DND-41 (cell line): ENCODE data around the gene HLTF.

ENCODE experiments used
- ATAC-seq: fragments of 200-7000 bp; cut with Tn5 transposase; 3 replicates; pipeline ENCODE4 v1.9.1; 2021; ENCODE audit warnings: low read depth; ENCODE audit not compliant: insufficient read depth
- DNase-seq: peaks from one replicate; pipeline ENCODE4 v3.0.0-alpha.2; 2020
- H2AFZ ChIP-seq: 2 replicates; pipeline ENCODE4 v1.6.0; 2012; ENCODE audit warnings: low read depth, low read length
- H3K27ac ChIP-seq: 2 replicates; pipeline ENCODE4 v1.5.1; 2012; ENCODE audit warnings: low read length, inconsistent platforms
- H3K27me3 ChIP-seq: fragments of 200-600 bp; sonication (generic); 2 replicates; pipeline ENCODE4 v1.6.0; 2012; ENCODE audit warnings: low read length, mild to moderate bottlenecking, inconsistent platforms; ENCODE audit not compliant: insufficient read depth, poor library complexity
- H3K36me3 ChIP-seq: 2 replicates; pipeline ENCODE4 v1.5.1; 2012; ENCODE audit warnings: low read length, inconsistent platforms; ENCODE audit not compliant: insufficient read depth
- H3K4me1 ChIP-seq: 2 replicates; pipeline ENCODE4 v1.5.1; 2012; ENCODE audit warnings: mild to moderate bottlenecking, low read length; ENCODE audit not compliant: insufficient read depth
- H3K4me2 ChIP-seq: 2 replicates; pipeline ENCODE4 v1.6.0; 2012; ENCODE audit warnings: mild to moderate bottlenecking, moderate library complexity, low read length, inconsistent platforms; ENCODE audit not compliant: insufficient read depth
- H3K4me3 ChIP-seq, 2 experiments: fragments of 200-600 bp in 1 of 2; shearing (Covaris generic) in 1 of 2; 2 replicates each; pipeline ENCODE4 v1.5.1; 2012 to 2016; ENCODE audit warnings: inconsistent platforms in 2 of 2, low read length in 2 of 2, mild to moderate bottlenecking in 2 of 2, low read depth in 1 of 2, moderate library complexity in 1 of 2
- H3K79me2 ChIP-seq: 2 replicates; pipeline ENCODE4 v1.6.0; 2012; ENCODE audit warnings: low read length, inconsistent platforms; ENCODE audit not compliant: insufficient read depth
- H3K9ac ChIP-seq: 2 replicates; pipeline ENCODE4 v1.6.0; 2012; ENCODE audit warnings: low read depth, mild to moderate bottlenecking, inconsistent platforms, low read length, moderate library complexity
- H3K9me3 ChIP-seq: 2 replicates; pipeline ENCODE4 v1.5.1; 2012; ENCODE audit warnings: low read length, moderate library complexity, mild to moderate bottlenecking, inconsistent platforms; ENCODE audit not compliant: insufficient read depth, severe bottlenecking
- H4K20me1 ChIP-seq: 2 replicates; pipeline ENCODE4 v1.6.0; 2012; ENCODE audit warnings: low read length; ENCODE audit not compliant: insufficient read depth
- EZH2 ChIP-seq: IDR thresholded peaks from 3 replicates; pipeline ENCODE4 v1.6.1; 2012; ENCODE audit warnings: borderline replicate concordance, low read depth, mild to moderate bottlenecking, moderate library complexity, low read length, inconsistent platforms; ENCODE audit not compliant: severe bottlenecking
- TF ChIP-seq, protein P1 (sequence below): IDR thresholded peaks from 2 replicates; pipeline ENCODE4 v1.5.1; 2012; ENCODE audit warnings: borderline replicate concordance, low read length, moderate library complexity, mild to moderate bottlenecking; ENCODE audit not compliant: poor library complexity, severe bottlenecking; ENCODE audit errors: extremely low read depth

Gene HLTF

DNA sequence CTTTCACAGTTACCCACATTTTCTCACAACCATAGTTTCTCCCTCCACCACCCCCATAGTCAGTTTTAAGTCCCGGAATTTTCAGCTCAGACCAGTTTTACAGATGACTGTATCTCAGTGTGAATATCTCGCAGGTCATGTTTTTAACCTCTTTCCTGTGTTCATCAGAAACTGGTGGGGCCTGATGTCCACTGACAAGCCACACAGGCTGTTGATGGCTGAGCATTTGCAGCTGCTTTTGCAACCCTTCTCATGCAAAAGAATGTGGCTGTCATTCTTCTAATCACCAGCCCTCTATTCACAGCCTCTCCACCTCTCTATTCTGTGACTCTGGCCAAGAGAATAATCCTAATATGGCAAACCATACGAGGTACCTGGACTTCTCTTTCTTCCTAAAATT is 86.5 kb downstream of the HLTF start:
- H3K4me1 ChIP-seq = 0 out of 2 replicates have a peak, but pooled peaks cover 3% of the 10 kb centered on the region
- no peak overlapping the region for H3K4me2 ChIP-seq
- H3K4me3 ChIP-seq = no peak overlapping the region
- no peaks in the 10 kb centered on the region for H3K79me2 ChIP-seq
- no peaks in the 10 kb centered on the region for H3K9me3 ChIP-seq
- no peak overlapping the region for H3K27ac ChIP-seq
- no peaks in the 10 kb centered on the region for H3K27me3 ChIP-seq
- no peak for ATAC-seq
- no peaks in the 10 kb centered on the region for H4K20me1 ChIP-seq
- H2AFZ ChIP-seq = no peak overlapping the region
- DNase-seq = no peak
- H3K9ac ChIP-seq = no peak overlapping the region
- H3K36me3 ChIP-seq = no peaks in the 10 kb centered on the region
- no peak for TF ChIP-seq EZH2
- TF ChIP-seq, protein P1, sequence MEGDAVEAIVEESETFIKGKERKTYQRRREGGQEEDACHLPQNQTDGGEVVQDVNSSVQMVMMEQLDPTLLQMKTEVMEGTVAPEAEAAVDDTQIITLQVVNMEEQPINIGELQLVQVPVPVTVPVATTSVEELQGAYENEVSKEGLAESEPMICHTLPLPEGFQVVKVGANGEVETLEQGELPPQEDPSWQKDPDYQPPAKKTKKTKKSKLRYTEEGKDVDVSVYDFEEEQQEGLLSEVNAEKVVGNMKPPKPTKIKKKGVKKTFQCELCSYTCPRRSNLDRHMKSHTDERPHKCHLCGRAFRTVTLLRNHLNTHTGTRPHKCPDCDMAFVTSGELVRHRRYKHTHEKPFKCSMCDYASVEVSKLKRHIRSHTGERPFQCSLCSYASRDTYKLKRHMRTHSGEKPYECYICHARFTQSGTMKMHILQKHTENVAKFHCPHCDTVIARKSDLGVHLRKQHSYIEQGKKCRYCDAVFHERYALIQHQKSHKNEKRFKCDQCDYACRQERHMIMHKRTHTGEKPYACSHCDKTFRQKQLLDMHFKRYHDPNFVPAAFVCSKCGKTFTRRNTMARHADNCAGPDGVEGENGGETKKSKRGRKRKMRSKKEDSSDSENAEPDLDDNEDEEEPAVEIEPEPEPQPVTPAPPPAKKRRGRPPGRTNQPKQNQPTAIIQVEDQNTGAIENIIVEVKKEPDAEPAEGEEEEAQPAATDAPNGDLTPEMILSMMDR = no peak

DNA sequence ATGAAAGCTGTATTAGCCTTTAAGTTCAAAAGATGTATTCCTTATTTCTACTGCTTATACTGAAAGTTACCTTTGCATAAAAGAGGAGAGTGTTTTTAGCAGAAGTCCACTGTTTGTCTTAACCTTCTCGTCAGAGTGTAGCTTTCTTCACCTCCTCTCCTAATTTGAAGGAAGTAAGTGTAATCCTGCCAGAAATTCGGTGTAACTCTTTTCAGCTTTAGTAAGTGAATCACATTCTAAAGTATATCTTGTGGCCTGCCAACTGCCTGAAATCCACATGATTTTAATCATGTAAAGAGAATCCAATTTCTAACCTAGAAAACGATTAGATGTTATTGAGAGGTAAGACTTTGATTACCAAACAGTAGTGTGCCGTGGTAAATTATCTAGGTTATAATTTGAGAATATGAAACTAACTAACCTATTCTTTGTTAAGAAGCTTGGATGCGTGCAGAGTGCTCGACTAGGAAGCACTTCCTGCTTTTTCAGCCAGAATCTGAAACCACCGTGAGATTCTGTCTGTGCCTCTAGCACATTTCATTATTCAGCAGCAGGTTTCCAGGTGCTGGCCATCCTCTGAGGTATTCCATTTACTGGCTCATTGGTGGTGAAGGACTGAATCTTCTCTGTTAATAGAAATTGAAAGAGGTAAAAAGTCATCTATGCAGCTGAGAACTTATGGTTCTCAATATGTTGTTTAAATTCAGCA is 87.5 kb downstream of the HLTF start:
- Histone ChIP-seq H4K20me1 (no peaks in the 10 kb centered on the region), H3K9ac (no peak overlapping the region), H3K9me3 (no peaks in the 10 kb centered on the region), H3K36me3 (no peaks in the 10 kb centered on the region), H2AFZ (peak overlapping the region; percentile 41; the same call in 1 of the 2 replicates), H3K27ac (no peak overlapping the region), H3K4me1 (0 out of 2 replicates have a peak, but pooled peaks cover 3% of the 10 kb centered on the region), H3K4me2 (no peak overlapping the region), H3K27me3 (no peaks in the 10 kb centered on the region), H3K4me3 (no peak overlapping the region), H3K79me2 (no peaks in the 10 kb centered on the region)
- peak; percentile 74 for ATAC-seq
- DNase-seq = peak; percentile 23
- TF ChIP-seq EZH2 = no peak
- TF ChIP-seq, protein P1 = no peak

DNA sequence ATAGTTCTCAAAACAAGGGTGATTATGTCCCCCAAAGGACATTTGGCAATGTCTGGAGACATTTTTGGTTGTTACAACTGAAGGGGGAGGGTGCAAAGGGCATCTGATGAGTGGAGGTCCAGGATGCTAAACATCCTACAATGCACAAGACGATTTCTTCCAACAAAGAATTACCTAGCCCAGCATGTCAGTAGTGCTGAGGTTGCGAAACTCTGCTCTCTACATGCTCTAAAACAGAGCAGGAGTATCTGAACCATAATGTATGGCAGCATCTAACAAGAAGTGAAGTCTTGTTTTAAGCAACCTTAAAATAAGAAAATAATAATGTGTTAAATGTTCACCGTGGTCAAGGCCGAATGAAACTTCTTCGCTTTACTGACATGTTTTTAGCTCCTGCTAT is 88.0 kb downstream of the HLTF start:
- H3K4me2 ChIP-seq = no peak overlapping the region
- ATAC-seq (no peak), DNase-seq (no peak)
- TF ChIP-seq, protein P1 = no peak
- no peak for TF ChIP-seq EZH2
- no peaks in the 10 kb centered on the region for H3K27me3 ChIP-seq
- no peaks in the 10 kb centered on the region for H3K79me2 ChIP-seq
- no peak overlapping the region for H3K4me3 ChIP-seq
- H2AFZ ChIP-seq = peak overlapping the region; percentile 41; the same call in 1 of the 2 replicates
- H3K27ac ChIP-seq = no peak overlapping the region
- H3K9me3 ChIP-seq = no peaks in the 10 kb centered on the region
- no peaks in the 10 kb centered on the region for H3K36me3 ChIP-seq
- H4K20me1 ChIP-seq = no peaks in the 10 kb centered on the region
- no peak overlapping the region for H3K9ac ChIP-seq
- 0 out of 2 replicates have a peak, but pooled peaks cover 3% of the 10 kb centered on the region for H3K4me1 ChIP-seq
